ENCODE measurements around the gene FOXE3. TPM values are rescaled to one million over a fixed set of nuclear protein-coding genes. Genes with fewer than 3 reads are reported as not detected.

The FOXE3 gene
- total and polyA plus RNA-seq, 2 of the 8 experiments (the other 6 are each of a cell fraction or from before 2014, with no cell fraction given): 0.18 TPM; not detected in 1

DNA sequence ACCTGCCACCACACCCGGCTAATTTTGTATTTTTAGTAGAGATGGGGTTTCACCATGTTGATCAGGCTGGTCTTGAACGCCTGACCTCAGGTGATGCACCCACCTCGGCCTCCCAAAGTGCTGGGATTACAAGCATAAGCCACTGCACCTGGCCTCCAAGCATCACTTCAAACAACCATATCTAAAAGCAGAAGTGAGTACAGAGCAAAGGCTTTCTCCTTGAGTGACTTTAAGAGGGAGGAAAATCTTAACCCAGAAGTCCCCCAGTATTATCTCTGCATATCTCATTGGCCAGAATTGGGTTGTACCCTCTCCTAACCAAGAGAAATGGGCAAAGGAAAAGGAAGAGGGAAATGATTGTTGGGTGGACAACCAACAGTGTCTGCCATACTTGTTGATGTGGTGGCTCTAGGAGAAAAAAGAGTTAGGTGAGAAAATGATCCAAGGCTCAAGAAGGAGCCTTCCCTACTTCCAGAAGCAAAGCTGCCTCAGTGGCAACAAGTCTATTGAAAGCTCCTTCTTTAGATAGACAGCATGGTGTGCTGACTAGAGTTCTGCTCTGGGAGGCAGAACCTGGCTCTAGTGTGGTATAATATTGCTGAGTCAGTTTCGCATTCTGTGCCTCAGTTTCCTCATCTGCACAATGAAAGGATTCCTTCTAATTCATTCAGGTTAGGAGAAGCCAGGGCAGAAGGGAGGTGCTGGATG, 16.8 kb upstream of the FOXE3 start:
- Histone ChIP-seq H2AFZ (ENCODE audit: low read length) (no peak overlapping the region), H2BK20ac (ENCODE audit: low read length) (no peak overlapping the region), H2AK5ac (ENCODE audit: low read depth, low read length) (no peak overlapping the region), H2BK12ac (ENCODE audit: low read depth, low read length) (no peak overlapping the region), H3K4me1 (replicated peaks in 1 of 4; ENCODE audit: control insufficient read depth in 3 of 4, insufficient read depth in 4 of 4, low read length in 3 of 4) (no peaks in the 10 kb centered on the region), H3K23ac (ENCODE audit: insufficient read length) (no peak overlapping the region), H2BK120ac (replicated peaks; ENCODE audit: low read depth, low read length) (no peak overlapping the region), H3K4me2 (ENCODE audit: insufficient read depth in 1 of 2, low read depth in 2 of 2, low read length in 2 of 2) (no peak overlapping the region), H3K79me1 (ENCODE audit: low read depth, low read length) (no peaks in the 10 kb centered on the region), H4K5ac (ENCODE audit: insufficient read length, low read depth, low read length) (no peak overlapping the region), H3K14ac (ENCODE audit: insufficient read length) (no peak overlapping the region), H4K8ac (ENCODE audit: extremely low read depth, insufficient read depth, low read length) (no peak overlapping the region), H4K91ac (replicated peaks; ENCODE audit: insufficient read length, low read length) (no peak overlapping the region), H3K18ac (ENCODE audit: extremely low read depth, low read length) (no peak overlapping the region), H3K27me3 (replicated peaks in 1 of 4; ENCODE audit: control insufficient read depth in 3 of 4, extremely low read depth in 1 of 4, insufficient read depth in 3 of 4, low read length in 3 of 4) (peaks cover 0 to 4% (median 0%) of the 10 kb centered on the region in 4 experiments; a peak in 3 of 7 replicates), H2BK15ac (ENCODE audit: low read length) (no peak overlapping the region), H3K4me3 (ENCODE audit: extremely low read depth in 1 of 4, insufficient read depth in 2 of 4, low read depth in 3 of 4, low read length in 4 of 4) (no peak overlapping the region), H3K79me2 (ENCODE audit: control insufficient read depth in 1 of 2, insufficient read depth in 2 of 2, low read length in 2 of 2) (no peaks in the 10 kb centered on the region), H2BK5ac (ENCODE audit: low read depth, low read length) (no peak overlapping the region), H3K23me2 (ENCODE audit: low read depth, low read length) (no peaks in the 10 kb centered on the region), H3K9me3 (ENCODE audit: insufficient read depth in 2 of 2, low read depth in 1 of 2, low read length in 1 of 2) (no peaks in the 10 kb centered on the region), H3K36me3 (ENCODE audit: control insufficient read depth in 2 of 4, insufficient read depth in 4 of 4, low read length in 3 of 4) (no peaks in the 10 kb centered on the region), H3K27ac (ENCODE audit: low read depth, low read length) (no peak overlapping the region), H3K56ac (replicated peaks; ENCODE audit: insufficient read length, low read depth, low read length) (no peak overlapping the region), H3K9ac (replicated peaks in 1 of 4; ENCODE audit: extremely low read depth in 1 of 4, low read depth in 3 of 4, low read length in 3 of 4) (no peak overlapping the region), H4K20me1 (replicated peaks in 1 of 2; ENCODE audit: control insufficient read depth in 1 of 2, insufficient read depth in 2 of 2, low read length in 2 of 2) (no peaks in the 10 kb centered on the region), H3K4ac (replicated peaks; ENCODE audit: insufficient read length, low read depth, low read length) (no peak overlapping the region)
- FAIRE-seq (no peak), DNase-seq (ENCODE audit: low read depth in 1 of 2, low spot score in 2 of 2) (no peak)
- 82% methylated on average over 4 of the region's 4 CpGs; no CpG with 5 or more reads in 1 of the 2 experiments for WGBS, 2 experiments (ENCODE audit: extremely low coverage in 1 of 2, insufficient coverage in 1 of 2, insufficient read length in 1 of 2, insufficient replicate concordance in 2 of 2, low coverage in 1 of 2, low lambda C conversion rate in 2 of 2, missing lambda C conversion rate in 1 of 2)
- POLR2A ChIA-PET (ENCODE audit: partially characterized antibody): no interaction called here
- CTCF ChIA-PET (ENCODE audit: partially characterized antibody): interaction anchor here (1.0 to 4.2 kb wide), 4 partner anchors 9 to 25 kb away, joined by 3 to 46 read pairs (median 4); no protein-coding TSS in a partner anchor
- TF ChIP-seq SP2 (IDR thresholded peaks at IDR 0.05; ENCODE audit: low read length): no peak
- no peak for TF ChIP-seq CHD1 (IDR thresholded peaks at IDR 0.05; ENCODE audit: low read depth, low read length)
- no peak for TF ChIP-seq EGR1 (IDR thresholded peaks at IDR 0.05; ENCODE audit: borderline replicate concordance, low read depth, low read length)
- no peak for TF ChIP-seq CEBPB (IDR thresholded peaks at IDR 0.05; ENCODE audit: low read depth, low read length)
- no peak for TF ChIP-seq MAX (IDR thresholded peaks at IDR 0.05)
- no peak for TF ChIP-seq ASH2L (IDR thresholded peaks at IDR 0.05; ENCODE audit: low read length)

Measured in H1 (cell line).